ENCODE data around the gene SLC10A2. TPM values are rescaled to one million over a fixed set of nuclear protein-coding genes. Genes with fewer than 3 reads are reported as not detected.
A peak's percentile ranks its signal among the peaks of the same experiment; 100 is the strongest.
"Not testable (repeated sequence)": the region's sequence is repeated elsewhere in the genome, so short reads cannot be mapped to it uniquely, and the experiment has no call there.

Gene SLC10A2, protein sequence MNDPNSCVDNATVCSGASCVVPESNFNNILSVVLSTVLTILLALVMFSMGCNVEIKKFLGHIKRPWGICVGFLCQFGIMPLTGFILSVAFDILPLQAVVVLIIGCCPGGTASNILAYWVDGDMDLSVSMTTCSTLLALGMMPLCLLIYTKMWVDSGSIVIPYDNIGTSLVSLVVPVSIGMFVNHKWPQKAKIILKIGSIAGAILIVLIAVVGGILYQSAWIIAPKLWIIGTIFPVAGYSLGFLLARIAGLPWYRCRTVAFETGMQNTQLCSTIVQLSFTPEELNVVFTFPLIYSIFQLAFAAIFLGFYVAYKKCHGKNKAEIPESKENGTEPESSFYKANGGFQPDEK
- total RNA-seq: not detected

GRCh38 chr13:103066079-103066780 is at the start of gene SLC10A2:
Gene SLC10A2 (minus strand): TSS chr13:103066417. CDS start chr13:103066249, 168 bp downstream.
- no peak for DNase-seq

DNA sequence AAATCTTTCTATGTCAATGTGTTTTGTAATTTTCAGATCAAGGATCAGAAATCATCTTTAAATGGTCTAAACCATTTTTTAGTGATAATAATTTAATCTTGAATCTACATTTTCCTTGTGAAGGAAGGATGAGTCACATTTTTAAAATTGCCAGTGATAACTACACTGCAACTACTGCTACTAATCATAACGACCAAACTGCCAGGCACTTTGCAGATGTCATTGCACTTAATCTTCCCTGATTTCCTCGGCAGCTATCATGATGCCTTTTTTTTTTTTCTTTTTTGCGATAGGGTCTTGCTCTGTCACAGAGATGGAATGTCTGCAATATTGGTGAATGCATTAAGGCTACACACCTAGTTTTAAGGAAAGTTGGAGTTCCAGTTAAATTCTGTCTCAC is 41.4 kb upstream of the SLC10A2 start:
- no peak for DNase-seq

- no peak for DNase-seq
Measured at GRCh38 chr13:103104340-103104739, 38.1 kb upstream of the SLC10A2 start.

DNA sequence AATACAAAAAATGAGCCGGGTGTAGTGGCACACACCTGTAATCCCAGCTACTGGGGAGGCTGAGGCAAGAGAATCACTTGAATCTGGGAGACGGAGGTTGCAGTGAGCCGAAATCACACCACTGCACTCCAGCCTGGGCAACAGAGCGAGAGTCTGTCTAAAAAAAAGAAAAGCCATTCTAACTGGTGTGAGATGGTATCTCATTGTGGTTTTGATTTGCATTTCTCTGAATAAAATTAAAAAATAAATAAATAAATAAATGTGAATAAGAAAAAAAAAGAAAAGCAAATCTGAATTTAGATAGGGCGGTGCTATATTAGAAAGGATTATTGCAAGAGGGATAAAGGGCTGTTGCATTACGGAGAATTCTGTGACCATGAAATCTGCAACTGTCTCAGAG is 37.2 kb upstream of the SLC10A2 start:
- not testable (repeated sequence) for DNase-seq

GRCh38 chr13:103102482-103102881 is 36.3 kb upstream of the SLC10A2 start:
- no peak for DNase-seq

- DNase-seq: no peak
Measured at GRCh38 chr13:103101901-103102300, 35.7 kb upstream of the SLC10A2 start.

GRCh38 chr13:103101500-103101899 is 35.3 kb upstream of the SLC10A2 start:
- DNase-seq: no peak

GRCh38 chr13:103100830-103101229 is 34.6 kb upstream of the SLC10A2 start:
- no peak for DNase-seq

GRCh38 chr13:103099722-103100293 is 33.6 kb upstream of the SLC10A2 start:
- no peak for DNase-seq

DNA sequence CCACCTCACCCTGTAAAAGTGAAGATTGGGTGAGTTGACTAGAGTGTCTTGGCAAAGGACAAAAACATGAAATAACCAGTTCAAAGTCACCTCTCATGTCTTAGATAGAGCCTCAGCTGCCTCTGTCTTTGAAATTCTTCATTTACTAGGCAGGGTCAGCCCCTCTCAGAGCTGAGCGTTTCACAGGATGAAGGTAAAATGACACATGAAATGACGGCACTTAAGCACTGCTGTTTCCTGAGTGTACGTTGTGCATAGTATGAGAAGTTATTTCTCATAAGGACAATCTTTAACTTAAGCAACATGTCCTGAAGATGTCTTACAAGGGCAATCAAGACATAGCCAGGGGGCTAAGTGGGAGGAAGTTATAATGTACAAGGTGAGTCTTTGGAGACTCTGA is 32.3 kb upstream of the SLC10A2 start:
- no peak for DNase-seq

DNA sequence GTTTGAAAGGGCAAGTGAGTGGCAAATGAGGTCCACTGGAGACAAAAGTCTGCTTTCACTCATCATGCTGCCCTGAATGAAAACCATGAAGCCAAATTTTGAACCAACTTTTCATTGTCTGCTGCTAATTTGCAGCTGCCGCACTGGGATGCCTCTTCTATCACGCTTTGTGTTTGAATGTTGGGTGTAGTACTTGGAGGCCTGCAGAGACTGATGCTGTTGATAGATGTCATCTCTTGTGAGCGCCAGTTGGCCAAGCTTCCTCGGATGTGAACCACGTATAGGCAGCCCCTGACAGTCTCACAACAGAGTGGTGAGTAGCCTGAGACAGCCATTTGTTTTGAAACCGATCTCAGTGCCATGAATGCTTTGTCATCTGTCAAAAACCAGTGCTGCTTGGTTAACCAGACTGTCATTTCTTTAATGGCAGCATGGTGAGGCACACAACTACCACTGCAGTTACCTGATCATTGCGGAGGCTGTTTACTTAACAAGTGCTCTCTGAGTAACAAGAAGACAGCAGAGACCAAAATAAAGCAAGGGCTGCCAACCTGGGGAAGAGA is 31.2 kb upstream of the SLC10A2 start:
- DNase-seq: peak; percentile 44

DNA sequence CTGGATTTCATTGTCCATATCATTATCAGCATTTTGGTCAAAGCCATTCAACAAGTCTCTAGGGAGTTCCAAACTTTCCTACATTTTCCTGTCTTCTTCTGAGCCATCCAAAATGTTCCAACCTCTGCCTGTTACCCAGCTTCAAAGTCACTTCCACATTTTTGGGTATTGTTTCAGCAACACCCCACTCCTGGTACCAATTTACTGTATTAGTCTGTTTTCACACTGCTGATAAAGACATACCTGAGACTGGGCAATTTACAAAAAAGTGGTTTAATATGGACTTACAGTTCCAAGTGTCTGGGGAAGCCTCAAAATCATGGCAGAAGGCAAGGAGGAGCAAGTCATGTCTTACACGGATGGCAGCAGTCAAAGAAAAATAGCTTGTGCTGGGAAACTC is 27.4 kb upstream of the SLC10A2 start:
- not testable (repeated sequence) for DNase-seq

DNA sequence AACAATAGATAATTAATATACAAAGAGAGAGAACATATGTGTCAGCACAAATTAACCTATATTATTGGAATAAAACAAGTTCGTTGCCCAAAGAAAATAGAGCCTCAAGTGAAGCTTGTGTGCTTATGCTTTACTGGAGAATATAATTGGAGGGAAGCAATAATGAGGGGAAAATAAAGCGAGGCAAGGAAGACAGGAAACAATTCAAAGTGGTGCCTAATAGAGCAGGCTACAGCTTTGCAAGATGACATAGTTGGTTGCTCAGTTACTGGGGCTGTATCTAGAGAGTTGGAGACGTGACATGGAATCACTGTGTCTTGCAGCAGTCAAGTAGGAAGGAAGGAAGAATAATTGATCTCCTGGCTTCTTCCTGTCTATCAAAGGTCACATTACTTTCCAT is 21.1 kb upstream of the SLC10A2 start:
- DNase-seq: no peak

DNA sequence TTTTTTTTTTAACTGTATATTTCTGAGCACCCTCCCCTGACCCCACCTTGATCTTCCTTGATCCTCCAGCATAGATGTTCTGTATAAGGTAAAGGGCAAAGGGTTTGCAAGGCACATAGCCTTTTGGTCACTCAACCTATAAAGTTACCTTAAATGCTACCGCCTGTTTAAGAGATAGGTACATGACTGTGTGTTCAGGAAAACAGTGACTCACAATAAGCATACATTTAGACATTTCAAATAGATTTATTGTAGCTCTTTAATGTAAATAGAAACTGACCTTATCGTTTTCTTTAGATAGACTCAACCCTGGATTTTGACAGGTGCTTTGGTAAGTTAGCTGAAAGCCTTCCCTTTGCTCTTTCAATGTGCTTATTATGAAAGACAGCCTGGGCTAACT is 15.2 kb upstream of the SLC10A2 start:
- DNase-seq: no peak

GRCh38 chr13:103078158-103078557 is 11.9 kb upstream of the SLC10A2 start:
- no peak for DNase-seq

GRCh38 chr13:103068836-103069235 is 2.6 kb upstream of the SLC10A2 start:
- DNase-seq: no peak

GRCh38 chr13:103067751-103068555 is 1.7 kb upstream of the SLC10A2 start:
- no peak for DNase-seq

GRCh38 chr13:103066781-103067345 is 646 bp upstream of the SLC10A2 start:
- no peak for DNase-seq

- DNase-seq: no peak
Measured at GRCh38 chr13:103063376-103063775, 2.8 kb downstream of the SLC10A2 start.

- DNase-seq: no peak
Measured at GRCh38 chr13:103062079-103062478, 4.1 kb downstream of the SLC10A2 start.

DNA sequence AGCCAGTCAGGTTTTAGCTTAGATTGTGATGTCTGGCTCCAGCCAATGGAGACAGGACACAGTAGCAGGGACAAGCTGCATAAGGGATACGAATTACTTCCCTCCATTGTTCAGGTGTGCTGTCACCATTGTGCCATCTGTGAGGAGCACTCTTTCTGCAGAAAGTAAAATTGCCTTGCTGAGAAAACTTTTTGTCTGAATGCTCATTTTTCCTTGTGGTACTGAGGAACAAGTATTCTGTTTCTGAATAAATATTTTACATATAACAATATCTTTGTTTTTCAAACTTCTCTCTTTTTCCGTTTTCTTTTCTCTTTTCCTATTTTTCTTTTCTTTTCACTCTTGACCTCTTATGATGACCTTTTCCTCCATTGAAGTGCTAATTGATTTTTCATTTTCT is 10.2 kb downstream of the SLC10A2 start:
- DNase-seq: no peak

- no peak for DNase-seq
Measured at GRCh38 chr13:103055166-103055565, 11.1 kb downstream of the SLC10A2 start.

Data from occipital lobe (tissue), 2 donors.